IgD-negative memory B cell (primary cell): ENCODE results near the gene COPS9. TPM values are rescaled to one million over a fixed set of nuclear protein-coding genes. Genes with fewer than 3 reads are reported as not detected.

Experiments
- H3K27ac Mint-ChIP-seq, 3 donors: one replicate each; pipeline ENCODE4 v1.8.0; 2020 to 2022; ENCODE audit warnings: mild to moderate bottlenecking in 3 of 3, mixed read lengths in 3 of 3, moderate library complexity in 1 of 3
- H3K27me3 Mint-ChIP-seq: one replicate; pipeline ENCODE4 v1.8.0; 2021; ENCODE audit warnings: mixed read lengths
- H3K36me3 Mint-ChIP-seq: one replicate; pipeline ENCODE4 v1.8.0; 2020; ENCODE audit warnings: mild to moderate bottlenecking, mixed read lengths
- H3K4me1 Mint-ChIP-seq, 3 donors: one replicate each; pipeline ENCODE4 v1.8.0; 2020 to 2022; ENCODE audit warnings: mixed read lengths in 3 of 3, mild to moderate bottlenecking in 1 of 3
- H3K4me3 Mint-ChIP-seq, 4 donors: one replicate each; pipeline ENCODE4 v1.8.0; 2020 to 2022; ENCODE audit warnings: mild to moderate bottlenecking in 4 of 4, mixed read lengths in 4 of 4, moderate library complexity in 3 of 4
- H3K9me3 Mint-ChIP-seq, 3 donors: one replicate each; pipeline ENCODE4 v1.8.0; 2020 to 2021; ENCODE audit warnings: mixed read lengths in 3 of 3, mild to moderate bottlenecking in 1 of 3
- polyA plus RNA-seq: library from polyadenylated mRNA; unstranded; fragments of 300-500 nt; fragmentation: Illumina TruSeq; gene quantifications from one replicate; pipeline ENCODE4 v1.2.3, GENCODE V29; 2021

The COPS9 gene
- polyA plus RNA-seq, 1 donor from 2014 or later = 235 TPM

GRCh38 chr2:240146627-240147278, 10.6 kb upstream of the COPS9 start:
- Mint-ChIP-seq H3K9me3 (no peaks in the 10 kb centered on the region), H3K4me3 (no peak overlapping the region)

GRCh38 chr2:240146141-240146561, 10.0 kb upstream of the COPS9 start:
- Mint-ChIP-seq H3K9me3 (no peaks in the 10 kb centered on the region), H3K4me1 (peaks cover 0 to 1% (median 0%) of the 10 kb centered on the region in 3 donors), H3K27ac (no peak overlapping the region)

More at GRCh38 chr2:240146627-240147278, 10.6 kb upstream of the COPS9 start:
- Mint-ChIP-seq H3K36me3 (no peaks in the 10 kb centered on the region), H3K27ac (no peak overlapping the region), H3K4me1 (peaks cover 0 to 1% (median 0%) of the 10 kb centered on the region in 3 donors), H3K27me3 (peaks cover 11% of the 10 kb centered on the region)

GRCh38 chr2:240145461-240145860, 9.4 kb upstream of the COPS9 start:
- no peak overlapping the region for H3K4me3 Mint-ChIP-seq
- H3K4me1 Mint-ChIP-seq = peaks cover 0 to 1% (median 0%) of the 10 kb centered on the region in 3 donors
- peaks cover 6% of the 10 kb centered on the region for H3K27me3 Mint-ChIP-seq
- H3K36me3 Mint-ChIP-seq = no peaks in the 10 kb centered on the region
- no peak overlapping the region for H3K27ac Mint-ChIP-seq
- no peaks in the 10 kb centered on the region for H3K9me3 Mint-ChIP-seq

More at GRCh38 chr2:240146141-240146561, 10.0 kb upstream of the COPS9 start:
- H3K36me3 Mint-ChIP-seq = no peaks in the 10 kb centered on the region
- peaks cover 7% of the 10 kb centered on the region for H3K27me3 Mint-ChIP-seq
- no peak overlapping the region for H3K4me3 Mint-ChIP-seq

GRCh38 chr2:240144649-240145261, 8.7 kb upstream of the COPS9 start:
- Mint-ChIP-seq H3K4me1 (peaks cover 0 to 1% (median 0%) of the 10 kb centered on the region in 3 donors), H3K27ac (no peak overlapping the region), H3K4me3 (peak overlapping the region in 1 of 4 donors; percentile 78), H3K9me3 (no peaks in the 10 kb centered on the region), H3K27me3 (peaks cover 4% of the 10 kb centered on the region), H3K36me3 (no peaks in the 10 kb centered on the region)

- H3K4me3 Mint-ChIP-seq = no peak overlapping the region
- H3K36me3 Mint-ChIP-seq = no peaks in the 10 kb centered on the region
- peaks cover 0 to 1% (median 0%) of the 10 kb centered on the region in 3 donors for H3K4me1 Mint-ChIP-seq
- no peaks in the 10 kb centered on the region for H3K9me3 Mint-ChIP-seq
- H3K27ac Mint-ChIP-seq = no peak overlapping the region
- H3K27me3 Mint-ChIP-seq = peaks cover 4% of the 10 kb centered on the region
These were observed 7.9 kb upstream of the COPS9 start for GRCh38 chr2:240143801-240144648.

GRCh38 chr2:240143276-240143675, 7.2 kb upstream of the COPS9 start:
- Mint-ChIP-seq H3K4me3 (no peak overlapping the region), H3K27ac (no peak overlapping the region), H3K4me1 (peaks cover 0 to 1% (median 0%) of the 10 kb centered on the region in 3 donors), H3K9me3 (no peaks in the 10 kb centered on the region), H3K36me3 (no peaks in the 10 kb centered on the region), H3K27me3 (peaks cover 4% of the 10 kb centered on the region)

GRCh38 chr2:240142859-240143258, 6.8 kb upstream of the COPS9 start:
- Mint-ChIP-seq H3K9me3 (no peaks in the 10 kb centered on the region), H3K4me1 (peaks cover 0 to 1% (median 0%) of the 10 kb centered on the region in 3 donors), H3K4me3 (no peak overlapping the region), H3K27ac (no peak overlapping the region), H3K27me3 (peaks cover 3% of the 10 kb centered on the region), H3K36me3 (no peaks in the 10 kb centered on the region)

GRCh38 chr2:240142256-240142775, 6.2 kb upstream of the COPS9 start:
- Mint-ChIP-seq H3K27ac (no peak overlapping the region), H3K4me3 (peak overlapping the region in 1 of 4 donors; percentile 35), H3K36me3 (no peaks in the 10 kb centered on the region), H3K4me1 (peaks cover 0 to 1% (median under 1%) of the 10 kb centered on the region in 3 donors), H3K9me3 (no peaks in the 10 kb centered on the region), H3K27me3 (peaks cover 3% of the 10 kb centered on the region)

- Mint-ChIP-seq H3K4me3 (peak overlapping the region in 1 of 4 donors; percentile 35), H3K9me3 (no peaks in the 10 kb centered on the region), H3K27ac (no peak overlapping the region), H3K27me3 (peaks cover 3% of the 10 kb centered on the region), H3K4me1 (peaks cover 0 to 5% (median 4%) of the 10 kb centered on the region in 3 donors), H3K36me3 (no peaks in the 10 kb centered on the region)
These were observed 5.6 kb upstream of the COPS9 start for GRCh38 chr2:240141736-240142135.

GRCh38 chr2:240140920-240141319, 4.8 kb upstream of the COPS9 start:
- H3K9me3 Mint-ChIP-seq = no peaks in the 10 kb centered on the region
- H3K27ac Mint-ChIP-seq = no peak overlapping the region
- peaks cover 0 to 6% (median 5%) of the 10 kb centered on the region in 3 donors for H3K4me1 Mint-ChIP-seq
- H3K36me3 Mint-ChIP-seq = no peaks in the 10 kb centered on the region
- H3K4me3 Mint-ChIP-seq = peak overlapping the region in 1 of 4 donors; percentile 35
- H3K27me3 Mint-ChIP-seq = peaks cover 3% of the 10 kb centered on the region

GRCh38 chr2:240140511-240140910, 4.4 kb upstream of the COPS9 start, which contains the start of gene OTOS:
Gene OTOS, minus strand, starts transcription at chr2:240140658. Its CDS starts 332 bp downstream, at chr2:240140326.
- Mint-ChIP-seq H3K9me3 (no peaks in the 10 kb centered on the region), H3K4me1 (peaks cover 2 to 8% (median 6%) of the 10 kb centered on the region in 3 donors), H3K27me3 (peaks cover 3% of the 10 kb centered on the region), H3K36me3 (no peaks in the 10 kb centered on the region), H3K4me3 (peak within 1 kb of the TSS in 1 of 4 donors; percentile 35), H3K27ac (no peak within 1 kb of the TSS)

GRCh38 chr2:240139666-240140393, 3.7 kb upstream of the COPS9 start:
- no peaks in the 10 kb centered on the region for H3K9me3 Mint-ChIP-seq
- H3K36me3 Mint-ChIP-seq = no peaks in the 10 kb centered on the region
- H3K27me3 Mint-ChIP-seq = peaks cover 3% of the 10 kb centered on the region
- peaks cover 6 to 14% (median 9%) of the 10 kb centered on the region in 3 donors for H3K4me1 Mint-ChIP-seq
- H3K4me3 Mint-ChIP-seq = no peak overlapping the region
- no peak overlapping the region for H3K27ac Mint-ChIP-seq

- Mint-ChIP-seq H3K27ac (no peak overlapping the region), H3K9me3 (no peaks in the 10 kb centered on the region), H3K27me3 (peaks cover 3% of the 10 kb centered on the region), H3K36me3 (no peaks in the 10 kb centered on the region), H3K4me1 (peaks cover 6 to 18% (median 12%) of the 10 kb centered on the region in 3 donors), H3K4me3 (no peak overlapping the region)
These were observed 2.9 kb upstream of the COPS9 start for GRCh38 chr2:240139011-240139441.
